Prostate gland (tissue), 2 donors: ENCODE data around the gene KCTD17. TPM values are rescaled to one million over a fixed set of nuclear protein-coding genes. Genes with fewer than 3 reads are reported as not detected.

Experiments used
- DNase-seq: peaks from one replicate; pipeline ENCODE4 v3.0.0-alpha.2; 2019; ENCODE audit warnings: low spot score
- H3K27ac ChIP-seq, 2 donors: fragments of 200-600 bp; sonication (generic); 2 replicates each; pipeline ENCODE4 v1.5.1; 2017 to 2019
- H3K27me3 ChIP-seq: fragments of 200-600 bp; sonication (generic); replicated peaks from 2 replicates; pipeline ENCODE4 v1.5.1; 2019; ENCODE audit not compliant: insufficient read depth
- H3K36me3 ChIP-seq, 2 donors: fragments of 200-600 bp; sonication (generic); 1 replicate in 1 of 2; 2 replicates in 1 of 2; pipeline versions ENCODE4 v1.5.1 to v1.8.1; 2017 to 2019
- H3K4me1 ChIP-seq: fragments of 200-600 bp; sonication (generic); replicated peaks from 2 replicates; pipeline ENCODE4 v1.5.1; 2019
- H3K4me3 ChIP-seq, 2 donors: fragments of 200-600 bp; sonication (generic); 2 replicates each; pipeline ENCODE4 v1.5.1; 2017 to 2019
- H3K9me3 ChIP-seq: fragments of 200-600 bp; sonication (generic); 2 replicates; pipeline ENCODE4 v1.5.1; 2017
- POLR2A ChIP-seq: fragments of 450-650 bp; IDR thresholded peaks from one replicate; pipeline ENCODE4 v1.6.1; 2016; ENCODE audit warnings: antibody characterized with exemption, mild to moderate bottlenecking
- POLR2AphosphoS5 ChIP-seq: sonication (generic); formaldehyde crosslinking; IDR thresholded peaks from one replicate; pipeline ENCODE4 v1.6.1; 2017; ENCODE audit warnings: antibody characterized with exemption
- WGBS: methylation state at CpG from one replicate; pipeline ENCODE4 v1.1.5; 2018; 5-methylcytosine and 5-hydroxymethylcytosine counted together
- intact Hi-C: fragments of 100-400 bp; cut with DNase I; formaldehyde crosslinking; loops from one replicate; pipeline ENCODE4 v1.14.2; 2022
- total RNA-seq, 2 donors: library from RNA; depleted of rRNA; stranded (reverse); fragments of >200 nt; gene quantifications; one replicate each; pipeline ENCODE4 v1.1.0, GENCODE V29; 2016
- TF ChIP-seq, protein P1 (sequence below), 4 experiments: fragments of 200-600 bp in 2 of 4; fragments of 450-650 bp in 2 of 4; sonication (generic) in 2 of 4; IDR thresholded peaks; 1 replicate in 3 of 4; 2 replicates in 1 of 4; pipeline ENCODE4 v1.5.1; 2016 to 2019; ENCODE audit warnings: antibody characterized with exemption in 4 of 4, mild to moderate bottlenecking in 2 of 4, moderate library complexity in 2 of 4

Gene KCTD17
- total RNA-seq, 2 donors from 2014 or later = 7.8 to 32.4 TPM

DNA sequence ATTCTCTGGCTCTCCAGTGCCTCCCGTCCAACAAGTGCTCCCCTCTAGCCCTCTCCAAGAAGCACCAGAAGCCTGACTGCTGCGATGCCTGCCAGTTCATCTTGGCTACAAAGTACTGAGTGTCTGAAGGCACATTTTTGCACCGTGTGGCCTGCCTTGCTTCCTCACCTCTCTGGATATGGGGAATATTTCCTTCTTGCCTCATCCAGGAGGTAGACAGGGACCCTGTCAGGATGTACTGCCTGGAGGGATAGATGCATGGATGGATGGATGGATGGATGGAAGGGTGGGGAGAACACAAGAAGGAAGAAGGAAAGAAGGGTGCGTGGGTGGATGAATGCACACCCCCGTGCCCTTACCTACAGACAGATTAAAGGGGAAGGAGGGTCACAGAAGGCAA is 27.6 kb downstream of the KCTD17 start:
- no peaks in the 10 kb centered on the region for H3K4me1 ChIP-seq
- no peaks in the 10 kb centered on the region for H3K36me3 ChIP-seq
- no peak for DNase-seq
- intact Hi-C loops = loop anchor here (10.0 kb wide), 1 partner anchor 126 kb away; no protein-coding TSS in a partner anchor
- WGBS = 49% methylated on average over 5 of the region's 5 CpGs
- no peaks in the 10 kb centered on the region for H3K9me3 ChIP-seq
- no peaks in the 10 kb centered on the region for H3K27me3 ChIP-seq
- no peak overlapping the region for H3K27ac ChIP-seq
- H3K4me3 ChIP-seq = no peak overlapping the region
- no peak for TF ChIP-seq POLR2AphosphoS5
- TF ChIP-seq, protein P1, sequence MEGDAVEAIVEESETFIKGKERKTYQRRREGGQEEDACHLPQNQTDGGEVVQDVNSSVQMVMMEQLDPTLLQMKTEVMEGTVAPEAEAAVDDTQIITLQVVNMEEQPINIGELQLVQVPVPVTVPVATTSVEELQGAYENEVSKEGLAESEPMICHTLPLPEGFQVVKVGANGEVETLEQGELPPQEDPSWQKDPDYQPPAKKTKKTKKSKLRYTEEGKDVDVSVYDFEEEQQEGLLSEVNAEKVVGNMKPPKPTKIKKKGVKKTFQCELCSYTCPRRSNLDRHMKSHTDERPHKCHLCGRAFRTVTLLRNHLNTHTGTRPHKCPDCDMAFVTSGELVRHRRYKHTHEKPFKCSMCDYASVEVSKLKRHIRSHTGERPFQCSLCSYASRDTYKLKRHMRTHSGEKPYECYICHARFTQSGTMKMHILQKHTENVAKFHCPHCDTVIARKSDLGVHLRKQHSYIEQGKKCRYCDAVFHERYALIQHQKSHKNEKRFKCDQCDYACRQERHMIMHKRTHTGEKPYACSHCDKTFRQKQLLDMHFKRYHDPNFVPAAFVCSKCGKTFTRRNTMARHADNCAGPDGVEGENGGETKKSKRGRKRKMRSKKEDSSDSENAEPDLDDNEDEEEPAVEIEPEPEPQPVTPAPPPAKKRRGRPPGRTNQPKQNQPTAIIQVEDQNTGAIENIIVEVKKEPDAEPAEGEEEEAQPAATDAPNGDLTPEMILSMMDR (IDR thresholded peaks at IDR 0.05) = no peak
- TF ChIP-seq POLR2A = no peak

DNA sequence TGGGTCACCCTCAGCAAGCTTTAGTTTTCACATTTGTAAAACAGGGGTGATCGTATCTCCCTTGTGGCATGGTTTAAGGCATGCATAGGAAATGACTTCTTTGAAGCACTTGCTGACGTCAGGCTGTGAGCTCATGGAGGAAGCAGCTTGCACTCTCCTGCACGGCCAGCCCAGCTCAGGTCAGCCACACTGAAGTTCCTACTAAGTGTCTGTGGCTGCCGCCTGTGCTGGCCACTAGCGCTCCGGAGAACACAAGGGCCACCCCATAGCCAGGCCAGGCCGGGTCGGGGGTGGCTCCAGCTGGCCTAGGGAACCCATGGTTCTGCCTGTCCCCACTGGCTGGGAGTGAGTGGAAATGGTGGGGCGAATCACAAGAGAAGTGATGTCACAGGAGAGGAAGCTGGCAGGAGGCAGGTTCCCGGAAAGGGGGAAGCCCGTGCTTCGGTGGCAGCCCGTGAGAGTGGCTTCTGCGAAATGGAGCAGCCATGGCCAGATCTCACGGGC is 28.2 kb downstream of the KCTD17 start:
- Histone ChIP-seq H3K4me3 (no peak overlapping the region), H3K9me3 (no peaks in the 10 kb centered on the region), H3K27me3 (no peaks in the 10 kb centered on the region), H3K4me1 (no peaks in the 10 kb centered on the region), H3K36me3 (no peaks in the 10 kb centered on the region), H3K27ac (no peak overlapping the region)
- 76% methylated on average over 13 of the region's 15 CpGs for WGBS
- TF ChIP-seq, protein P1 (IDR thresholded peaks at IDR 0.05) = no peak
- TF ChIP-seq POLR2A (no peak), POLR2AphosphoS5 (no peak)
- intact Hi-C loops = loop anchor here (10.0 kb wide), 1 partner anchor 125 kb away; no protein-coding TSS in a partner anchor
- no peak for DNase-seq

DNA sequence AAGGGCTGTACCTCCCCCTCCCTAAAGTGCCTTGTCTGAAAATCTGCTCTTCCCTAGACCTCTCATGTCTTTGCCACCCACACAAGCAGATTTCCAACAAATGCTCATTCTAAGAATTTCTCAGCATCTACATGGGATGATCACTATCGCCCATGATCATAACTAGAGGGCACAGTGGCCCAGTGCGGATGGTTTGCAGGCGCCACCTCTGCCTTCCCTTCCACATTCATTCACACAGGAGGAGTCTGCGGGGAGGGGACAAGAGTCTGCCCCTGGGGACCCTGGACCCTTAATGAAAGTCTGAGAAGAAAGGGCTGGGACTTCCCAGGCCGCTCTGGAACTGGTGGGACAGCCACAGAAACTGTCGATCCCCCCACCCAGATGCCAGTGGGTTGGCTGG is 28.9 kb downstream of the KCTD17 start:
- TF ChIP-seq POLR2A = no peak
- TF ChIP-seq POLR2AphosphoS5 = no peak
- TF ChIP-seq, protein P1 (IDR thresholded peaks at IDR 0.05) = no peak
- H3K4me3 ChIP-seq = no peak overlapping the region
- no peak overlapping the region for H3K27ac ChIP-seq
- no peaks in the 10 kb centered on the region for H3K27me3 ChIP-seq
- H3K4me1 ChIP-seq = no peaks in the 10 kb centered on the region
- no peak for DNase-seq
- H3K36me3 ChIP-seq = no peaks in the 10 kb centered on the region
- H3K9me3 ChIP-seq = no peaks in the 10 kb centered on the region
- WGBS = 91% methylated on average over 6 of the region's 6 CpGs
- intact Hi-C loops = no loop called here

DNA sequence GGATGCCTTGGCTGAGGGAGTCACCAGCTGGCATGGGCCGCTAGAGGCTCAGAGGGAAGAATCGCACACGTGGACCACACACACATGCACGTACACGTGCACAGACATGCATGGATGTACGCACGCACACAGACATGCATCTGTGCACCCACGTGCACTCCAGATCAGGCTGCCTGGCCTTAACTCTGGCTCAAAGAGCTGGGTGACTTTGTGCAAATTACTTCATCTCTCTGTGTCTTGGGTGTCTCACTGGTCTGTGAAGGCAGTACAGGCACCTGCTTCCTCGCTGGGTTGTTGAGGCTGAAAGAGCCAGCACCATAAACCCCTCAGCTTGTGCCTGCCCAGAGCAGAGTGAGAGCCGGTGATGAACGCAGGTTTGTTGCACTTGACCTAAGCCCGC is 29.3 kb downstream of the KCTD17 start:
- Histone ChIP-seq H3K27ac (no peak overlapping the region), H3K9me3 (no peaks in the 10 kb centered on the region), H3K27me3 (no peaks in the 10 kb centered on the region), H3K4me3 (no peak overlapping the region), H3K36me3 (no peaks in the 10 kb centered on the region), H3K4me1 (no peaks in the 10 kb centered on the region)
- intact Hi-C loops = no loop called here
- DNase-seq = no peak
- 90% methylated on average over 12 of the region's 12 CpGs for WGBS
- TF ChIP-seq, protein P1 (IDR thresholded peaks at IDR 0.05) = no peak
- no peak for TF ChIP-seq POLR2AphosphoS5
- TF ChIP-seq POLR2A = no peak

DNA sequence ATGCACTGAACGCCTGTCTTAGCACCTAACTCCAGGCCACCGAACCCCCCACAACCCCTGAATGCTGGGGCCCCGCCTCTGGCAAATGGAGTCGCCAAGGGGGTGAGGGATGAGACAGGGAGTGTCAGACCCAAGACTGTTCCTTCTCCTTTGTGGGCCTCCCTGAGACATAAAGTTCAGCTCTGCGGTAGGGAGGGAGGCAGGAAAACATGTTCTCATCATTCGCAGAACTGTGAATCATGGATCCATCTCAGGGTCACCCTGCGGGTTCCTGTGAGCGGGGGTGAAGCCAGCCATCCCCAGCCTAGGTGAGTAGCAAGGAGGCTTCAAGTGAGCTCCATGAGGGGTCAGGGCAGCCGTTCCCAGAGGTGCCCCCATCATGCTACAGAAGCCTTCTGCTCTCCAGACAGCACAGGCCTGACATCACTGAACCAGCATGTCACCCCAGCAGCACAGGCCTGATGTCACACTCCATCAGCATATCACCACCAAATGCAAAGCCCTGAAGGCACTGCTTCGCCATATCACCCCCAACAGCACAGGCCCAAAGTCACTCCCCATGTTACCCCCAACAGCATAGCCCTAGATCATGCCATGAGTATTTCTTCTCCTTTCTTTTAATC is 30.8 kb downstream of the KCTD17 start:
- Histone ChIP-seq H3K4me3 (no peak overlapping the region), H3K9me3 (no peaks in the 10 kb centered on the region), H3K36me3 (no peaks in the 10 kb centered on the region), H3K4me1 (no peaks in the 10 kb centered on the region), H3K27ac (no peak overlapping the region), H3K27me3 (no peaks in the 10 kb centered on the region)
- intact Hi-C loops = no loop called here
- TF ChIP-seq POLR2AphosphoS5 (no peak), POLR2A (no peak)
- TF ChIP-seq, protein P1 (IDR thresholded peaks at IDR 0.05) = no peak
- 91% methylated on average over 10 of the region's 10 CpGs for WGBS
- DNase-seq = no peak
